Panc1 (cell line): Measurements from ENCODE around the gene TNRC18. TPM values are rescaled to one million over a fixed set of nuclear protein-coding genes. Genes with fewer than 3 reads are reported as not detected.

Experiments used
- ATAC-seq: fragments of 200-7000 bp; cut with Tn5 transposase; 2 replicates; pipeline ENCODE4 v1.9.1; 2020; ENCODE audit warnings: mild to moderate bottlenecking, moderate library complexity
- BruUV-seq: library from RNA; stranded (reverse); fragments of 400-500 nt; replicated peaks from 2 replicates; lab custom pipeline; 2021; lab: Mats Ljungman, UMichigan
- CTCF ChIA-PET: fragments of 300-600 bp; sonication (Branson Sonifier 250); formaldehyde crosslinking; loops from one replicate; lab custom pipeline; 2022; ENCODE audit warnings: antibody characterized with exemption; lab: Charles Lee
- POLR2A ChIA-PET: fragments of 300-600 bp; sonication (Branson Sonifier 250); formaldehyde crosslinking; loops from one replicate; lab custom pipeline; 2022; ENCODE audit warnings: antibody characterized with exemption; lab: Charles Lee
- DNase-seq: peaks from one replicate; pipeline ENCODE4 v3.0.0-alpha.2; 2010; ENCODE audit warnings: low read depth, low spot score
- H3K27ac ChIP-seq: 2 replicates; pipeline ENCODE4 v1.5.1; 2011; ENCODE audit warnings: mild to moderate bottlenecking, low read length, inconsistent platforms
- H3K27me3 ChIP-seq: fragments of 200-500 bp; sonication (Bioruptor generic); 2 replicates; pipeline ENCODE4 v1.6.0; 2014; ENCODE audit warnings: low read length, inconsistent platforms; ENCODE audit not compliant: control insufficient read depth, insufficient read depth
- H3K36me3 ChIP-seq: fragments of 200-500 bp; sonication (Bioruptor generic); 2 replicates; pipeline ENCODE4 v1.5.1; 2014; ENCODE audit warnings: inconsistent platforms, mild to moderate bottlenecking, low read length, moderate library complexity; ENCODE audit not compliant: control insufficient read depth, insufficient read depth
- H3K4me1 ChIP-seq: 2 replicates; pipeline ENCODE4 v1.5.1; 2011; ENCODE audit warnings: inconsistent platforms, mild to moderate bottlenecking, low read length, moderate library complexity; ENCODE audit not compliant: control insufficient read depth, insufficient read depth
- H3K4me3 ChIP-seq, 2 experiments: 2 replicates each; pipeline ENCODE4 v1.5.1; 2011 to 2012; ENCODE audit warnings: low read depth in 2 of 2, low read length in 2 of 2, mild to moderate bottlenecking in 2 of 2, inconsistent platforms in 1 of 2, moderate library complexity in 1 of 2
- H3K9me3 ChIP-seq: fragments of 200-500 bp; sonication (Bioruptor generic); 2 replicates; pipeline ENCODE4 v1.5.1; 2014; ENCODE audit warnings: low read depth, mild to moderate bottlenecking, inconsistent platforms, low read length, moderate library complexity; ENCODE audit not compliant: control insufficient read depth, insufficient read depth
- POLR2AphosphoS5 ChIP-seq: IDR thresholded peaks from 2 replicates; pipeline ENCODE4 v1.6.1; 2012; ENCODE audit warnings: mild to moderate bottlenecking, low read depth, low read length, moderate library complexity
- SIN3A ChIP-seq: IDR thresholded peaks from 2 replicates; pipeline ENCODE4 v1.6.1; 2012; ENCODE audit warnings: low read depth, mild to moderate bottlenecking, low read length, moderate library complexity, borderline replicate concordance; ENCODE audit not compliant: insufficient read depth
- TCF7L2 ChIP-seq: IDR thresholded peaks from 2 replicates; pipeline ENCODE4 v1.6.1; 2011; ENCODE audit warnings: mild to moderate bottlenecking, low read depth, low read length, inconsistent platforms
- in situ Hi-C: cut with HindIII; loops from 2 replicates; pipeline ENCODE4 v1.10.0; 2016; ENCODE audit warnings: low sequenced_read_pairs, low pct_unique_long_range_greater_than_20kb
- intact Hi-C: fragments of 100-400 bp; cut with micrococcal nuclease; formaldehyde crosslinking; loops from one replicate; pipeline ENCODE4 v1.10.0; 2022; ENCODE audit not compliant: unreplicated experiment
- total RNA-seq: library from RNA; stranded (reverse); gene quantifications from one replicate; pipeline ENCODE4 v1.2.1, GENCODE V29; 2021; ENCODE audit not compliant: unreplicated experiment
- TF ChIP-seq, protein P1 (sequence below), 2 experiments: IDR thresholded peaks; 2 replicates each; pipeline ENCODE4 v1.6.1; 2011 to 2012; ENCODE audit warnings: low read depth in 2 of 2, control low read depth in 1 of 2, low read length in 1 of 2, mild to moderate bottlenecking in 1 of 2, moderate library complexity in 1 of 2; ENCODE audit not compliant: insufficient read depth in 1 of 2
- TF ChIP-seq, protein P2 (sequence below): fragments of 450-650 bp; IDR thresholded peaks from 2 replicates; pipeline ENCODE4 v1.5.1; 2017; ENCODE audit warnings: mild to moderate bottlenecking

Gene TNRC18
- total RNA-seq, 1 experiment from 2014 or later: 148 TPM

DNA sequence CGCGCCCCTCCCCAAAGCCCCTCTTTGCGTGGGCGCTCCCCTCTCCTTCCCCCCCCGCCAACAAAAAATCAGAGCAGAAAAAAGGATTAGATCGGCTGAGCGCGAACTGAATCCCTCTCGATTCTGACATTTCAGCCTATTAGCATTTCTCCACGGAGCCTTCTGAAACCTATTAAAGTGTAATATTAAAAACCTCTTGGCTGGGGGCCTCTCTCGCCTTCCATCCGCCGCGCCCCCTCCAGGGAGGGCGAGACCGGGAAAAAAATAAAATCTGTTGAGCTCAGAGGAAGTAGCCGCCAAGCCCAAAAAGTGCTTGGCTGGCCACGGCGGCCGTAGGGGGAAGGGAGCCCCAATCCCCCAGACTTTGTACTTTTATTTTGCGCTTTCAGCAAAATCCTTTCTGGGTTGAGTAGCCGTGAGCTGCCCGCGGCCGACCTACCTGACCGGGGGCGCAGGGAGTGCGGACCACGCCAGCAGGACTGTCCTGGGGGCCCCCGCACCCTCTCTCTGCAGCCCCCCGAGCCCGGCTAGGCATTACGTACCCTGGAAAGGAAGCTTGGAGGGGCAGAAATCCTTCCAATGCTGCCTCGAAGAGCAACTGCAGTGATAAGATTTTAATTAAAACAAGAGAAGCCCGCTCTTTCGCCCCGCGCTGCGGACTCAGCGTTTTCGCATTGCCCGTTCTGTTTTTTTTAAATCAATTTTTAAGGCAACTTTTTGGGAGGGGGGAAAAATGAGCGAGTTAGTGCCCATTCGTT, 1.3 kb upstream of the TNRC18 start:
- peaks cover 7% of the 10 kb centered on the region; the same call in 1 of the 2 replicates for H3K36me3 ChIP-seq
- H3K27ac ChIP-seq: peak overlapping the region; percentile 99
- H3K4me1 ChIP-seq: no peaks in the 10 kb centered on the region; the same call in 1 of the 2 replicates
- intact Hi-C loops: no loop called here
- peak overlapping the region; percentile 89 to 98 for H3K4me3 ChIP-seq
- ChIA-PET CTCF (interaction anchor here (0.5 to 1.1 kb wide), 3 partner anchors 26 to 444 kb away, joined by 3 to 6 read pairs (median 3); no protein-coding TSS in a partner anchor), POLR2A (interaction anchor here (0.6 to 0.8 kb wide), 5 partner anchors 8 to 660 kb away, joined by 3 to 9 read pairs (median 3); no protein-coding TSS in a partner anchor)
- H3K27me3 ChIP-seq: no peaks in the 10 kb centered on the region
- TF ChIP-seq TCF7L2: no peak
- TF ChIP-seq, protein P1, sequence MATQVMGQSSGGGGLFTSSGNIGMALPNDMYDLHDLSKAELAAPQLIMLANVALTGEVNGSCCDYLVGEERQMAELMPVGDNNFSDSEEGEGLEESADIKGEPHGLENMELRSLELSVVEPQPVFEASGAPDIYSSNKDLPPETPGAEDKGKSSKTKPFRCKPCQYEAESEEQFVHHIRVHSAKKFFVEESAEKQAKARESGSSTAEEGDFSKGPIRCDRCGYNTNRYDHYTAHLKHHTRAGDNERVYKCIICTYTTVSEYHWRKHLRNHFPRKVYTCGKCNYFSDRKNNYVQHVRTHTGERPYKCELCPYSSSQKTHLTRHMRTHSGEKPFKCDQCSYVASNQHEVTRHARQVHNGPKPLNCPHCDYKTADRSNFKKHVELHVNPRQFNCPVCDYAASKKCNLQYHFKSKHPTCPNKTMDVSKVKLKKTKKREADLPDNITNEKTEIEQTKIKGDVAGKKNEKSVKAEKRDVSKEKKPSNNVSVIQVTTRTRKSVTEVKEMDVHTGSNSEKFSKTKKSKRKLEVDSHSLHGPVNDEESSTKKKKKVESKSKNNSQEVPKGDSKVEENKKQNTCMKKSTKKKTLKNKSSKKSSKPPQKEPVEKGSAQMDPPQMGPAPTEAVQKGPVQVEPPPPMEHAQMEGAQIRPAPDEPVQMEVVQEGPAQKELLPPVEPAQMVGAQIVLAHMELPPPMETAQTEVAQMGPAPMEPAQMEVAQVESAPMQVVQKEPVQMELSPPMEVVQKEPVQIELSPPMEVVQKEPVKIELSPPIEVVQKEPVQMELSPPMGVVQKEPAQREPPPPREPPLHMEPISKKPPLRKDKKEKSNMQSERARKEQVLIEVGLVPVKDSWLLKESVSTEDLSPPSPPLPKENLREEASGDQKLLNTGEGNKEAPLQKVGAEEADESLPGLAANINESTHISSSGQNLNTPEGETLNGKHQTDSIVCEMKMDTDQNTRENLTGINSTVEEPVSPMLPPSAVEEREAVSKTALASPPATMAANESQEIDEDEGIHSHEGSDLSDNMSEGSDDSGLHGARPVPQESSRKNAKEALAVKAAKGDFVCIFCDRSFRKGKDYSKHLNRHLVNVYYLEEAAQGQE (IDR thresholded peaks at IDR 0.05; ENCODE audit: insufficient read depth in 1 of 2, low read depth in 2 of 2, low read length in 1 of 2): no peak
- TF ChIP-seq SIN3A: no peak
- TF ChIP-seq POLR2AphosphoS5: no peak
- TF ChIP-seq, protein P2, sequence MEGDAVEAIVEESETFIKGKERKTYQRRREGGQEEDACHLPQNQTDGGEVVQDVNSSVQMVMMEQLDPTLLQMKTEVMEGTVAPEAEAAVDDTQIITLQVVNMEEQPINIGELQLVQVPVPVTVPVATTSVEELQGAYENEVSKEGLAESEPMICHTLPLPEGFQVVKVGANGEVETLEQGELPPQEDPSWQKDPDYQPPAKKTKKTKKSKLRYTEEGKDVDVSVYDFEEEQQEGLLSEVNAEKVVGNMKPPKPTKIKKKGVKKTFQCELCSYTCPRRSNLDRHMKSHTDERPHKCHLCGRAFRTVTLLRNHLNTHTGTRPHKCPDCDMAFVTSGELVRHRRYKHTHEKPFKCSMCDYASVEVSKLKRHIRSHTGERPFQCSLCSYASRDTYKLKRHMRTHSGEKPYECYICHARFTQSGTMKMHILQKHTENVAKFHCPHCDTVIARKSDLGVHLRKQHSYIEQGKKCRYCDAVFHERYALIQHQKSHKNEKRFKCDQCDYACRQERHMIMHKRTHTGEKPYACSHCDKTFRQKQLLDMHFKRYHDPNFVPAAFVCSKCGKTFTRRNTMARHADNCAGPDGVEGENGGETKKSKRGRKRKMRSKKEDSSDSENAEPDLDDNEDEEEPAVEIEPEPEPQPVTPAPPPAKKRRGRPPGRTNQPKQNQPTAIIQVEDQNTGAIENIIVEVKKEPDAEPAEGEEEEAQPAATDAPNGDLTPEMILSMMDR: no peak
- H3K9me3 ChIP-seq: no peaks in the 10 kb centered on the region
- in situ Hi-C loops: no loop called here
- ATAC-seq (no peak), DNase-seq (no peak)
- no TSS peak for BruUV-seq

DNA sequence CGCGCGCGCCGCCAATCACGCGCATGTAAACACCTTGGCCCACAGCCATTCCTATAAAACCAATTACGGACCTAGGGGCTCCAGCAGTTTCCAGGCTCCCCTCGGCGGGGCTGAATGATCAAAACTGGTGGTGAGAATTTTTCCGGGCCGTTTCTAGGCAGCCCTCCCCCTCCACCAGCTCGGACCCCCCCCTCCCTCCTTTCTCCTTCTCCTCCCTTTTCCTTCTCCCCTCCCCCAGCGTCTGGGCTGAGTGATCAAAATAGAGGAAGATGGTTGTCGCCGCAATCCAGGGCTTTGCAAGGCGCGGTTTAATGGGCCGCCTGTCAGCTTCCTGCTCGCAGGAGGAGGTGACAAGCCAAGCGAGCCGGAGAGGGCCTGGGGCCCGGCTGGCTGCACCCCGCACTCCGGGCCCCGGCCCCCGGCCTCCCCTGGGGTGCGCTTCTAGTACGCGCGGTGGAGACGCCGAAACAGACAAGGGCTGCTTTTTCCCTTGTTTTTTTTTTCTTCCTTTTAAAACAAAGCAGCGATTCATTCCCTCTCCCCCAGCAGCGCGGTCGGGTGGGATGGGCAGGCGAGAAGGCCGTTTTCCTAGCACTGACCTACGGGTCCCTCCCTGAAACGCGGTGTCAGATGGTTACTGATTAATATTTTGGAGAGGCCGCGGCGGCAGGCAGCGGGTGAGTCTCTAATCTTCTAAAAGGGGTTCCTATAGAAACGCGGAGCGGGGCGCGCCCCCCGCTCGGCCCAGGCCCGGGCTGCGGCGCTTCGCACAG, 528 bp upstream of the TNRC18 start:
- peaks cover 7% of the 10 kb centered on the region; the same call in 1 of the 2 replicates for H3K36me3 ChIP-seq
- peak overlapping the region; percentile 89 to 98 for H3K4me3 ChIP-seq
- peak; percentile 3 for ATAC-seq
- in situ Hi-C loops (no loop called here), intact Hi-C loops (no loop called here)
- no peaks in the 10 kb centered on the region for H3K9me3 ChIP-seq
- no peaks in the 10 kb centered on the region for H3K4me1 ChIP-seq
- peak; percentile 95 for DNase-seq
- H3K27me3 ChIP-seq: no peaks in the 10 kb centered on the region
- ChIA-PET POLR2A (interaction anchor here (0.6 kb wide), 1 partner anchor 661 kb away, joined by 9 read pairs; no protein-coding TSS in a partner anchor), CTCF (no interaction called here)
- peak overlapping the region; percentile 99 for H3K27ac ChIP-seq
- TF ChIP-seq SIN3A (peak; percentile 88; the same call in 1 of the 2 replicates), POLR2AphosphoS5 (peak; percentile 93), TCF7L2 (peak; percentile 83)
- TF ChIP-seq, protein P1 (IDR thresholded peaks at IDR 0.05; ENCODE audit: insufficient read depth in 1 of 2, low read depth in 2 of 2, low read length in 1 of 2): no peak
- TF ChIP-seq, protein P2: no peak
- BruUV-seq: no TSS peak
